HepG2 (cell line): ENCODE results near the gene SLC2A11. TPM values are rescaled to one million over a fixed set of nuclear protein-coding genes. Genes with fewer than 3 reads are reported as not detected.

Experiments used
- ADNP ChIP-seq: sonication (generic); formaldehyde crosslinking; IDR thresholded peaks from 2 replicates; pipeline ENCODE4 v1.4.0; 2020; ENCODE audit warnings: missing genetic modification reagents
- AHDC1 ChIP-seq: sonication (generic); formaldehyde crosslinking; IDR thresholded peaks from 2 replicates; pipeline ENCODE4 v1.5.1; 2020; ENCODE audit warnings: mild to moderate bottlenecking, missing genetic modification reagents, borderline replicate concordance
- ATF7 ChIP-seq, 2 experiments: fragments of 450-650 bp in 1 of 2; sonication (generic) in 1 of 2; formaldehyde crosslinking in 1 of 2; IDR thresholded peaks; 2 replicates each; pipeline versions ENCODE4 v1.4.0 to v1.6.1; 2016 to 2020; ENCODE audit warnings: antibody characterized with exemption in 1 of 2, mild to moderate bottlenecking in 1 of 2, missing genetic modification reagents in 1 of 2
- FOXP4 ChIP-seq: sonication (generic); formaldehyde crosslinking; IDR thresholded peaks from 2 replicates; pipeline ENCODE4 v1.4.0; 2020; ENCODE audit warnings: missing genetic modification reagents
- HINFP ChIP-seq: sonication (generic); formaldehyde crosslinking; IDR thresholded peaks from 2 replicates; pipeline ENCODE4 v1.4.0; 2020; ENCODE audit warnings: low read depth, mild to moderate bottlenecking, missing genetic modification reagents
- KLF11 ChIP-seq: IDR thresholded peaks from 2 replicates; pipeline ENCODE4 v1.6.1; 2016; ENCODE audit warnings: missing compliant biosample characterization
- MED1 ChIP-seq: sonication (generic); formaldehyde crosslinking; IDR thresholded peaks from 2 replicates; pipeline ENCODE4 v1.4.0; 2020; ENCODE audit warnings: missing genetic modification reagents
- NR3C1 ChIP-seq: sonication (generic); formaldehyde crosslinking; IDR thresholded peaks from 2 replicates; pipeline ENCODE4 v1.4.0; 2020; ENCODE audit warnings: missing genetic modification reagents
- PHF8 ChIP-seq: sonication (generic); formaldehyde crosslinking; IDR thresholded peaks from 2 replicates; pipeline ENCODE4 v1.5.0; 2020; ENCODE audit warnings: missing genetic modification reagents
- SMARCC2 ChIP-seq: fragments of 450-650 bp; IDR thresholded peaks from 2 replicates; pipeline ENCODE4 v1.6.1; 2017; ENCODE audit warnings: antibody characterized with exemption, mild to moderate bottlenecking
- SYNCRIP ChIP-seq: fragments of 200-400 bp; formaldehyde crosslinking; IDR thresholded peaks from 2 replicates; pipeline ENCODE4 v1.6.1; 2018; ENCODE audit warnings: mild to moderate bottlenecking, low read depth, low read length; ENCODE audit not compliant: insufficient read depth
- TERF1 ChIP-seq: sonication (generic); formaldehyde crosslinking; IDR thresholded peaks from 2 replicates; pipeline ENCODE4 v1.8.0; 2022; ENCODE audit warnings: mild to moderate bottlenecking, missing genetic modification reagents, moderate library complexity
- ZBTB42 ChIP-seq: sonication (generic); formaldehyde crosslinking; IDR thresholded peaks from 2 replicates; pipeline ENCODE4 v1.5.0; 2020; ENCODE audit warnings: mild to moderate bottlenecking, missing genetic modification reagents
- ZMAT3 ChIP-seq: sonication (generic); formaldehyde crosslinking; conservative IDR thresholded peaks from 2 replicates; pipeline ENCODE4 v1.7.0; 2021; ENCODE audit warnings: missing genetic modification reagents
- ZNF235 ChIP-seq: sonication (generic); formaldehyde crosslinking; IDR thresholded peaks from 2 replicates; pipeline ENCODE4 v1.8.1; 2023; ENCODE audit warnings: mild to moderate bottlenecking, missing genetic modification reagents, borderline replicate concordance
- ZNF253 ChIP-seq: sonication (generic); formaldehyde crosslinking; IDR thresholded peaks from 2 replicates; pipeline ENCODE4 v1.8.0; 2022; ENCODE audit warnings: mild to moderate bottlenecking, missing genetic modification reagents, borderline replicate concordance
- ZNF512B ChIP-seq: sonication (generic); formaldehyde crosslinking; IDR thresholded peaks from 2 replicates; pipeline ENCODE4 v1.5.1; 2020; ENCODE audit warnings: missing genetic modification reagents, mild to moderate bottlenecking, borderline replicate concordance
- polyA plus RNA-seq, 8 experiments: library from polyadenylated mRNA; depleted of rRNA in 3 of 8; stranded (reverse) in 7 of 8; unstranded in 1 of 8; fragments of >200 nt; fragmentation: Illumina TruSeq in 4 of 8; extraction: Trizol in 4 of 8; gene quantifications; 2 replicates each; pipeline versions ENCODE4 v1.2.1 to v1.2.3, GENCODE V29; 2011 to 2016; ENCODE audit warnings: low read depth in 4 of 8, missing spikeins in 1 of 8, mixed read lengths in 1 of 8; ENCODE audit not compliant: insufficient read depth in 1 of 8
- total RNA-seq, 5 experiments: library from RNA; depleted of rRNA; stranded (reverse); fragments of >200 nt; fragmentation: Illumina TruSeq; extraction: Trizol; gene quantifications; 2 replicates each; pipeline ENCODE4 v1.2.3, GENCODE V29; 2016; ENCODE audit warnings: low read depth in 1 of 5

SLC2A11 gene
- total and polyA plus RNA-seq, 2 of the 13 experiments (the other 11 are each of a cell fraction or from before 2014, with no cell fraction given), result 15.2 to 15.4 TPM

- TF ChIP-seq ZNF235 (CRISPR knock-in tag) (no peak), SYNCRIP (no peak), AHDC1 (CRISPR knock-in tag) (no peak), PHF8 (no peak), ZNF253 (CRISPR knock-in tag) (no peak), ZMAT3 (CRISPR knock-in tag) (0 out of 2 replicates have a peak, but pooled peaks have one; percentile 7), ZNF512B (no peak), ADNP (no peak), KLF11 (CRISPR knock-in tag) (no peak), TERF1 (CRISPR knock-in tag) (no peak), NR3C1 (CRISPR knock-in tag) (no peak), MED1 (0 out of 2 replicates have a peak, but pooled peaks have one; percentile 9), SMARCC2 (no peak), ATF7 (IDR thresholded peaks at IDR 0.05) (no peak), ATF7 (CRISPR knock-in tag; IDR thresholded peaks at IDR 0.05) (no peak), ZBTB42 (CRISPR knock-in tag) (no peak), FOXP4 (CRISPR knock-in tag) (no peak), HINFP (CRISPR knock-in tag) (no peak)
These were observed 7.5 kb upstream of the SLC2A11 start (continued) for GRCh38 chr22:23850136-23850611.
